Stimulated activated CD4-positive, alpha-beta T cell treated with anti-CD3 and anti-CD28 coated beads, Interleukin-4, amount 100 ng/mL, for 24 hours (primary cell): ENCODE data around the gene NCL.
"Not testable (repeated sequence)": the region's sequence is repeated elsewhere in the genome, so short reads cannot be mapped to it uniquely, and the experiment has no call there.

ENCODE experiments used
- DNase-seq: peaks from one replicate; pipeline ENCODE4 v3.0.0-alpha.2; 2020

The NCL gene

GRCh38 chr2:231427116-231427515 lies 37.2 kb downstream of the NCL start:
- DNase-seq = no peak

- DNase-seq = no peak
Measured at GRCh38 chr2:231425811-231426703, 38.2 kb downstream of the NCL start.

GRCh38 chr2:231425291-231425810 lies 38.9 kb downstream of the NCL start:
- DNase-seq = no peak

GRCh38 chr2:231423176-231423575 lies 41.1 kb downstream of the NCL start:
- DNase-seq = no peak

- DNase-seq = no peak
Measured at GRCh38 chr2:231422056-231422455, 42.2 kb downstream of the NCL start.

- DNase-seq = no peak
Measured at GRCh38 chr2:231421051-231421580, 43.2 kb downstream of the NCL start.

- DNase-seq = no peak
Measured at GRCh38 chr2:231418820-231419640, 45.3 kb downstream of the NCL start.

- no peak for DNase-seq
Measured at GRCh38 chr2:231415029-231415428, 49.3 kb downstream of the NCL start.

- no peak for DNase-seq
Measured at GRCh38 chr2:231413921-231414476, 50.3 kb downstream of the NCL start.

GRCh38 chr2:231413456-231413855 lies 50.8 kb downstream of the NCL start:
- DNase-seq = no peak

GRCh38 chr2:231412618-231412963 lies 51.7 kb downstream of the NCL start:
- no peak for DNase-seq

GRCh38 chr2:231411831-231412617 lies 52.3 kb downstream of the NCL start:
- DNase-seq = peak; percentile 55

- DNase-seq = no peak
Measured at GRCh38 chr2:231411237-231411636, 53.0 kb downstream of the NCL start.

- no peak for DNase-seq
Measured at GRCh38 chr2:231410293-231411004, 53.8 kb downstream of the NCL start.

GRCh38 chr2:231409776-231410175 lies 54.5 kb downstream of the NCL start:
- DNase-seq = no peak

- not testable (repeated sequence) for DNase-seq
Measured at GRCh38 chr2:231408304-231408703, 56.0 kb downstream of the NCL start.

GRCh38 chr2:231407686-231408085 lies 56.6 kb downstream of the NCL start:
- DNase-seq = not testable (repeated sequence)

GRCh38 chr2:231405601-231406367 lies 58.5 kb downstream of the NCL start:
- DNase-seq = peak; percentile 40

GRCh38 chr2:231404183-231404578 lies 60.1 kb downstream of the NCL start:
- not testable (repeated sequence) for DNase-seq
